HG02973 (cell line): Measurements from ENCODE around the gene ACTN1.

ENCODE experiments used
- ATAC-seq: cut with Tn5 transposase; IDR thresholded peaks from one replicate; pipeline ENCODE4 v1.9.1; 2021; ENCODE audit warnings: moderate library complexity; ENCODE audit not compliant: unreplicated experiment

Gene ACTN1

DNA sequence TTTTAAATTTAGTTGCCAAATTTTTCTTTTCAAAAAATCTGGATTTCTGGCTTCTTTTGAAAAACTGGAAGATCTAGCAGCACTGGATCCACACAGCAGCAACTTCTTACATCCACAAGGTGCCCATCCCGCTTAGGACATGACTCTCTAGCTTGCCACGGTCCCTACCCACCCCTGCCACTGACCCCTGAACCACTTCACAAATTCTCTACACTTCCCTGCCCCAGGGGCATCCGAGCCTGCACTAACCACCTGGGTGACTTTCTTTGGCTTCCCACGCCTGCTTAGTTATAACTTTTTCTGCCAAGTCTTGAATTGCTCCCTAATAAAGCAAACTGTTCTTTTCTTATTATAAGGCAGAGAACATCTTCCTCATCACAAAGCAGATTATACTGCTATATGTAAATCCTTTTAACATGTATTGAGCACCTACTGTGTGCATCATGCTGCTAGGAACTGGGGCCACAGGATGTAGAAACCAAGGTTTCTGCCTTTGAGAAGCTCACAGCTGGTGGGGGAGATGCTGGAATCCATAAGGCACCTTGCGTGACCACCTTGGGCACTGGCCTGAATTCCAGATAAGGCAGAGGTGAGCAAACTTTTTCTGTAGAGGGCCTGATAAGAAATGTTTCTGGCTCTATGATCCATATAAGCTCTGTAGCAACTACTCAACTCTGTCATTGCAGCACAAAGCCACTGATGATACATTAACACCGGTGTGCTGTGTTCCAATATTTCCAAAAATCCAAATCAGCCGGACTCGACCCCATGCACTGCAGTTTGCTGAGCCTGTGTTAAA, 59.8 kb downstream of the ACTN1 start:
- ATAC-seq, result no peak

GRCh38 chr14:68918612-68919011, 60.5 kb downstream of the ACTN1 start:
- ATAC-seq, result no peak

- no peak for ATAC-seq
Observed at GRCh38 chr14:68916358-68916941, 62.7 kb downstream of the ACTN1 start.

DNA sequence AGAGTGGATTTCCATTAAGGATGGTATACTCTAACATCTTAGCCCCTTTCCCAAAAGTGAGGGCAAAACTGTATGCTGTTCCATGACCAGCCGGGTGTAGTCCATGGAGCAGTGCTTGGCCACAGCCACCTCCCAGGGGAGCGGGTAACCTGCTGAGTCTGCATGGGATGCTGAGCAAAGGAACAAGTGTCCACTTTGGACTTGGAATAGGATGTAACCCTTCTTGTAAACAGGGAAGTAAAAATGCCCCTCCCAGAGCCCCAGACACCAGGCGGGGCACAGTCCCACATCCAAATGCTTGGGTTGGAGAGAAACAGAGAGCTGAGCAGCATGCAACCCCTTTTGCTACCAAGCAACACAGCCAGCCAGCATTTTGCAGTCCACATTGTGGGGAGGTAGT, 65.6 kb downstream of the ACTN1 start:
- no peak for ATAC-seq

DNA sequence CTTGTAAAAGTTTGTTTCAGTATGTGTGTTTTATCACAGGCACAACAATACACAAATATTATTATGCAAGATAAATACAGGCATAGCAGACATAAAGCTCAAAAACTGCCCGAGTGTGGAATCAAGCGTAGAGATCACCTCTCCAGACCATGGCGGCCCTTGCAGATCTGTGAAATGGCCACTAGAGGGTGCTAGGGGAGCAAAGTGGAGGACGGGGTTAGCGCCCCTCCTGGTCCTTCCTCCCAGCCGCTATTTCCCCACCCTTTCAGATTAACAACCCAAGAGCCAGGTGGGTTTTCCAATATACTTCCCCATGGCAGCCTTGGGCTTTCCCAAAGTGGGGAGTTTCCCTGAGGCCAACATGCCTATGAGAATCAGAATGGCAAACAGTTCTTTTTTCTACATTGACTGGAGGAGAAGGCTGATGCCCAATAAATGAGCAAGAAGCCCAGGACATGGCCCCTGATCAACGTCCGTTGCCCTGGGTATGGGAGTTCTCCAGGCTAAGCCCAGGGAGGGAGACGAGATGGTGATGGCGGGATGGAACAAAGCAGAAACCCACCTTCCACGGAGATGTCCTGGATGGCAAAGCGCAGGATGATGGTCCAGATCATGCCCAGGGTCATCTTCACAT, 67.4 kb downstream of the ACTN1 start:
- peak; percentile 76 for ATAC-seq

DNA sequence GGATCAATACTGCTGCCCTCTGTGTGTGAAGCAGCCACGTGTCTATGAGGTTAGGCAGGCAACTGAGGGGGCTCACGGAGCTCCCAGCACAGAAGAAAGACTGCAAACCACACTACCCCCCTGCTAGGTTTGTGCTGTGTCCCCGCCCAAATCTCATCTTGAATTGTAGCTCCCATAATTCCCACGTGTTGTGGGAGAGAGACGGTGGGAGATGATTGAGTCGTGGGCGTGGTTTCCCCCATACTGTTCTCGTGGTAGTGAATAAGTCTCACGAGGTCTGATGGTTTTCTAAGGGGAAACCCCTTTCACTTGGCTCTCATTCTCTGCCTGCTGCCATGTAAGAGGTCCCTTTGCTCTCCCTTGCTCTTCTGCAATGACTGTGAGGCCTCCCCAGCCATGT, 68.6 kb downstream of the ACTN1 start:
- ATAC-seq, result no peak

DNA sequence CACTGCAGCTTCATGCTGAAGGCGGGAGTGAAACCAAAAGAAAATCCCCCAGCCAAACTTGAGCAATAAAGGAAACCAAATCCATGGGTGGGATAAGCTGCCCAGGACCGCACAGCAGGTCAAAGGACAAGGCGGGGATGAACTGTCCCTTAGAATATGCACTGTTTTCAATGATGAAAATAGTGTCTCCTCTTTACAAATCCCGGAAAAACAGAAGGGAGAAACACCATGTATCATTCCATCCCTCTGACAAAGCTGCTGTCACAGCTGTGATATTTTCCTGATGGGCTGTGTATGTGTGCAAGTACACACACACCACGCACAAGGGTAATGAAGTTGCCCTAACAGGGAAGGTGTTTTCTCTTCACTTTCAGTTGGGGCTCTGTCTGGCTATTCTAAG, 70.3 kb downstream of the ACTN1 start:
- no peak for ATAC-seq

DNA sequence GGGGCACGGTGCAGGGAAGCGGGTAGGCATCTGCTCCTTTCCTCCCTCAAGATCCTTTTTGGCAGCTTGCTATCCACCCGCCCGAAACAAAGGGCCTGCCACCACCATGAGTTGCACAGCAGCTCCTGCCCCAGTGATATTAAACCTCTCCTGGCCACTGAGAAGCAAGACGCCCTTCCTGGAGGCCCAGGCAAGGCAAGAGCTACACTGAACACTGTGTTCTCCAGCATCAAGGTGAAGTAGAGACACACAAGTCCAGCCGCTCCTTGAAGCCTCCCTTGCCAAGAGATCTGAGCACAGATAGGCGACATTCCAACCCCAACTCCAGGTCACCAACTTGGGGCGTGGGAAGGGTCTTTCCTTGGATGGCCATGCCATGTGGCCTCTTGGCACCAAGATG, 70.9 kb downstream of the ACTN1 start:
- no peak for ATAC-seq

DNA sequence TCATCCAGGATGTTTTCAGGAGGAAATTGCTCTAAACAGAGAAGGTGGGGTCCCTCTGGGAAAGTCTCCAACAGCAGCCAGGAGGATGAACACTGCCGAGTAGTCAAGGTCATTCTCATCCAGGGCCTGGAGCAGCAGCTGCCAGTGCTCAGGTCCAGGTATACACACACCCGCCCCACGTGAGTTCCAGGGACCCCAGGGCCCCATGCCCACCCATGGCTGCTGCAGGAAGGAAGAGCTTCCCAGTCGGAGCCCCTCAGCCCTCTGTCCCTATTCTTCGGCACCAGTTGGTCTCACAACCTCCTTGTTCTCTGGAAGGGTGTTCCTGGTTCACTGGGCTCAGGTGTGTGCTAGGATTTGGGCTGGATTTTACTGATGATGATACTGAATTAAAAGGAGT, 72.7 kb downstream of the ACTN1 start:
- no peak for ATAC-seq

- ATAC-seq, result no peak
Observed at GRCh38 chr14:68905107-68905895, 73.8 kb downstream of the ACTN1 start.

DNA sequence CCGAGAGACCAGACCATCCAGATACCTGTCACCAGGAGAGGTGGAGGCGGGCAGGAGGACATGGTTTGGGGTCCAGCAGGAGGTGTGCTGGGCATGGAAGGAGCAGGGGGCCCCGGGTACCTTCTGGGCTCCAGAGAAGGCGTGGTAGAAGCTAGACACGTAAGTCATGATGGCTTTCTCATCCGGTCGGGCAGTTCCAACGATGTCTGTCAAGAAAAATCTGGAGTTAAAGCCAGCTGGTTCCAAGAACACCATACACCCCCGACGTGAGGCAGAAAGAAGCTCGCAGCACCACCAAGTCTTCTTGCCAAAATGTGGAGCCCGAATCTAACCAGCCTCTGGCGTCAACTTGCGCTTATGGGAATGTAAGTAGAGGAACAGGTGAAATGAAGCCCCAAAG, 76.7 kb downstream of the ACTN1 start:
- no peak for ATAC-seq

GRCh38 chr14:68899033-68899603, 80.0 kb downstream of the ACTN1 start:
- no peak for ATAC-seq

- no peak for ATAC-seq
Observed at GRCh38 chr14:68898248-68899032, 80.7 kb downstream of the ACTN1 start.

DNA sequence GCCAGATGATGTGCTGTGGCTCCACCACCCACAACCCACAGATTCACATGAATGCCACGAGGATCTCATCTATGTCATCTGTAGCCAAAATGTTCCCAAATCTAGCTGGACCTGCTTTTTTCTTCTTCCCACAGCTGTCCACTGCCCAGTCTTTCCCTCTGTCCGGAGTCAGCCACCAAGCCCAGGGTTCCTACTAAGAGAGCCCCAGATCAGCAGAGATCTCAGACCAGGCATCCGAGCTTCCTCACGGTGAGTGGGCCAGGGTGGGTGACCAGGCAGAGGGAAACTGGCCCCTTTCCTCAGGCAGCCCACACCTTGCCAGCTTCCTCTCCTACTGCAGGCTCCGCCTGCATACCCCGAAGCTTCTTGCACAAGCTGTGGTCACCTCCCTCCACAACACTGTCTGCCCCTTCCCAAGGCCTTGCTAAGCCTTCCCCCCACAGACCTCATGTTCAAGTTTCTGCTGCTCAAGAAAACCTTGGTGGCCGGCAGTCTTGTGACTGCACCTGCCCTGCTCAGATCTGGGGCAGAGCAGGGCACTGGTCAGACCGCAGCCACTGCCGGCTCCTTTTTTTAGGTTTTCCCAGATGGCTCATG, 81.4 kb downstream of the ACTN1 start:
- ATAC-seq, result no peak

DNA sequence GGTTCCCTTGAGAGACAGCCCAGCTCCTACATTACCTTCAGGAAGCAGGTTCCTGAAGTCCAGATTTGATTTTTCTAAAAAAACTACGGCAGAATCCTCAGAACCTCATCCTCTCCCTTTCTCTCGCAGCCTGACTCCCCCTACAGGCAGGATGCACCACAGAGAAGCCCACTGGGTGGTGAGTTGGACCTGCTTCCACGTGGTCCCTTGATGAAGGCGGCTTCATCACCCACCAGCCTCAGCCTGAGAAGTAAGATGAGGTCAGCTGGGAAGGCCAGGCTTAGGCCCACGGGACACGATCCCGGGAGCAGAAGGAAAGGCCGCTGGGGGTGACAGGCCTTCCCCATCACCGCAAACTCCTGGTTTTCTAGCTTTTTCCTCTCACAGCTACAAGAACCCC, 83.0 kb downstream of the ACTN1 start:
- ATAC-seq, result no peak

DNA sequence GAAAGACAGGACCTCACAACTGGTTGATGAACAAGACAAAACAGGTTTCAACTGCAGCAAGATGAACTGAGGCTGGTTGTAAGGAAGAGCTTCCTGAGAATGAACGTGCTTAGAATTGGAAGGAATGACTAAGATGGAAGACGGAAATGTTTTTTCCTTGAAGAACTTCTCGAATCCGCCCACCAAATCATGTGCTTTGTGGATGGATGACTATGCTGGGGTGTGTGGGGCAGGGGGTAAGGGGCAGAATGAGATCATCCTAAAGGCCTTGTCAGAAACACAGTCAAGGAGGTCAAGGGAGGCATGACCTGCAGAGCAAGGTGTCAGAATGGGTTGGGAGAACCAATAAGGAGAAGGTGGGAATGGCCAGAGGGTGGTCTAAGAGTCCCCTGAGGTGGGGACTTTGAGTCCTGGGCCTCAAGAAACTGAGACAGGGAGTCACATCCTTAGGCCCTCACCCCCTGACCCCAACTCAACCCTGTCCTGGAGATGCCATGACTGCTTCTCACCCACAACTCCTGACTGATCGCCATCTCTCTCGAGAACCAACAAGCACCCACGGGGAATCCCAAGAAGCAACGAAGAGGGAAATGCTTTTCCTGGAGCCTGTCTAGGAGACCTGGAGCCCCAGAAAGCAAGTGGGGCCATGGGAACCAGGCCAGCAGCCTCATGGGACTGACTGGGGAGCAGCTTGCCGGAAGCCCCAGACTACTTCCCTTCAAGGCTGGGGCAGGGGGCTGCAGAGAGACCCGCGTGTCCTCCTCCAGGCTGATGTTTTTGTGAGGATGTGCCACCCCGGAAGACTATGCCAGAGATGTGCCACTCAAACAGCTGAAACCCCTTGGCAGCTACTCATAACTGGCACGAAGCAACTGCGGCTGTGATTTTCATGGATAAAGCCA, 84.0 kb downstream of the ACTN1 start:
- ATAC-seq, result no peak

DNA sequence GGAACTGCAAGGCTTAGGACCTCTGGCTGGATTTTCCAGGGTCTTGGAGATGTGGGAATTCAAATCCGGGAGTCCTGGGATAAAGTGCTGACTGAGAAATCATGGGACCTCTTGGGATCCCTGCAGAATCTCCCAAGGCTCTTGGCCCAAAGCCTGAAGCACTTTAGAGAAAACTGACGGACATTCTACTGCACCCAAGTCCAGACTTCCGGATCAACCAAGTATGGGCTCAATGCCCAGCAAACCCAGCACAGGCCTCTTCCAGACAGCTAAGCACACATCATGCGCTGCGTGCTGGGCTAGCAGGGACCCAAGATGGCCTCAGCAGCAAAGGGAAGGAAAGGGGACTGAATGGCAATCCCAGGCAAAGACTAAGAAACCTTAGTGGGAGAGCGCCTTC, 85.0 kb downstream of the ACTN1 start:
- no peak for ATAC-seq

GRCh38 chr14:68893566-68893965, 85.5 kb downstream of the ACTN1 start:
- no peak for ATAC-seq

DNA sequence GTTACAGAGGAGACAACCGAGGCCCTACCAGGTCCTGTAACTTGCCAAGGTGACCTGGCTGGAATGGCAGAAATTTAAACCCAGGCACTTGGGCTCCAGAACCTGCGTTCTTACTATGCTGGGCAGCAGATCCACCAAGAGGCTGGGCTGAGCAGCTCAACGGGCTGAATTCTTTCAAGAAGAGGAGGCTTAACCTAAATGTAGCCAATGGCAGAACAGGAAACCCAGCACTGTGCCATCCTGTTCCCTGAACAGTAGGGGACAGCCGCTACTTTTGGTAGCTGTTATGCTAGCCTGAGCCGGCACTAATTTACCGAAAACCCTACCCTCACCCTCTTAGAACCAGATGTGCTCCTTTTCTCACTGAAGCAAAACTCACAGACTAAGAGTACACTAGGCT, 86.1 kb downstream of the ACTN1 start:
- no peak for ATAC-seq
